Globus pallidus (tissue), 1 donor: ENCODE results near the gene CACNA1D.
"Not testable (repeated sequence)": the region's sequence is repeated elsewhere in the genome, so short reads cannot be mapped to it uniquely, and the experiment has no call there.

ENCODE experiments used
- DNase-seq: peaks from one replicate; pipeline ENCODE4 v3.0.0-alpha.2; 2015; ENCODE audit warnings: low spot score

CACNA1D gene

GRCh38 chr3:53657651-53658050 lies 163.2 kb downstream of the CACNA1D start:
- no peak for DNase-seq

GRCh38 chr3:53658613-53659193 lies 164.3 kb downstream of the CACNA1D start:
- no peak for DNase-seq

- no peak for DNase-seq
Measured at GRCh38 chr3:53659996-53660395, 165.6 kb downstream of the CACNA1D start.

GRCh38 chr3:53661480-53661879 lies 167.1 kb downstream of the CACNA1D start:
- no peak for DNase-seq

- not testable (repeated sequence) for DNase-seq
Measured at GRCh38 chr3:53664812-53665211, 170.4 kb downstream of the CACNA1D start.

- DNase-seq = no peak
Measured at GRCh38 chr3:53665608-53666425, 171.4 kb downstream of the CACNA1D start.

GRCh38 chr3:53668872-53669271 lies 174.5 kb downstream of the CACNA1D start:
- DNase-seq = no peak

GRCh38 chr3:53670721-53671120 lies 176.3 kb downstream of the CACNA1D start:
- DNase-seq = no peak

GRCh38 chr3:53671192-53671960 lies 177.0 kb downstream of the CACNA1D start:
- no peak for DNase-seq

- DNase-seq = no peak
Measured at GRCh38 chr3:53671961-53672299, 177.5 kb downstream of the CACNA1D start.

- no peak for DNase-seq
Measured at GRCh38 chr3:53672981-53673380, 178.6 kb downstream of the CACNA1D start.

- DNase-seq = no peak
Measured at GRCh38 chr3:53673722-53674350, 179.4 kb downstream of the CACNA1D start.

- no peak for DNase-seq
Measured at GRCh38 chr3:53674582-53674981, 180.2 kb downstream of the CACNA1D start.

- no peak for DNase-seq
Measured at GRCh38 chr3:53675022-53675697, 180.7 kb downstream of the CACNA1D start.

- no peak for DNase-seq
Measured at GRCh38 chr3:53675942-53676341, 181.5 kb downstream of the CACNA1D start.

GRCh38 chr3:53677413-53677812 lies 183.0 kb downstream of the CACNA1D start:
- no peak for DNase-seq

- DNase-seq = peak; percentile 20
Measured at GRCh38 chr3:53680028-53680427, 185.6 kb downstream of the CACNA1D start.

- no peak for DNase-seq
Measured at GRCh38 chr3:53682807-53683206, 188.4 kb downstream of the CACNA1D start.

- DNase-seq = no peak
Measured at GRCh38 chr3:53688066-53688465, 193.7 kb downstream of the CACNA1D start.

- DNase-seq = no peak
Measured at GRCh38 chr3:53688989-53689388, 194.6 kb downstream of the CACNA1D start.

GRCh38 chr3:53689681-53690080 lies 195.3 kb downstream of the CACNA1D start:
- DNase-seq = no peak

- DNase-seq = no peak
Measured at GRCh38 chr3:53690521-53690920, 196.1 kb downstream of the CACNA1D start.
